Omental fat pad (tissue), 4 donors: ENCODE data around the gene MTMR1. TPM values are rescaled to one million over a fixed set of nuclear protein-coding genes. Genes with fewer than 3 reads are reported as not detected.

Experiments used
- ATAC-seq: fragments of 150-250 bp; one replicate; pipeline ENCODE4 v1.9.1; 2016; ENCODE audit warnings: mild to moderate bottlenecking, moderate library complexity; ENCODE audit not compliant: low FRiP score
- DNase-seq: peaks from one replicate; pipeline ENCODE4 v3.0.0-alpha.2; 2019; ENCODE audit warnings: low spot score
- CTCF ChIP-seq, 3 donors: fragments of 450-650 bp; IDR thresholded peaks; one replicate each; pipeline ENCODE4 v1.5.1; 2016 to 2017; ENCODE audit warnings: antibody characterized with exemption in 3 of 3, mild to moderate bottlenecking in 3 of 3, moderate library complexity in 2 of 3
- total RNA-seq, 4 donors: library from RNA; depleted of rRNA; stranded (reverse); fragments of >200 nt; gene quantifications; one replicate each; pipeline ENCODE4 v1.1.0, GENCODE V29; 2016

MTMR1 gene
- total RNA-seq, 4 donors from 2014 or later: 12.3 to 18.1 (median 14.4) TPM

DNA sequence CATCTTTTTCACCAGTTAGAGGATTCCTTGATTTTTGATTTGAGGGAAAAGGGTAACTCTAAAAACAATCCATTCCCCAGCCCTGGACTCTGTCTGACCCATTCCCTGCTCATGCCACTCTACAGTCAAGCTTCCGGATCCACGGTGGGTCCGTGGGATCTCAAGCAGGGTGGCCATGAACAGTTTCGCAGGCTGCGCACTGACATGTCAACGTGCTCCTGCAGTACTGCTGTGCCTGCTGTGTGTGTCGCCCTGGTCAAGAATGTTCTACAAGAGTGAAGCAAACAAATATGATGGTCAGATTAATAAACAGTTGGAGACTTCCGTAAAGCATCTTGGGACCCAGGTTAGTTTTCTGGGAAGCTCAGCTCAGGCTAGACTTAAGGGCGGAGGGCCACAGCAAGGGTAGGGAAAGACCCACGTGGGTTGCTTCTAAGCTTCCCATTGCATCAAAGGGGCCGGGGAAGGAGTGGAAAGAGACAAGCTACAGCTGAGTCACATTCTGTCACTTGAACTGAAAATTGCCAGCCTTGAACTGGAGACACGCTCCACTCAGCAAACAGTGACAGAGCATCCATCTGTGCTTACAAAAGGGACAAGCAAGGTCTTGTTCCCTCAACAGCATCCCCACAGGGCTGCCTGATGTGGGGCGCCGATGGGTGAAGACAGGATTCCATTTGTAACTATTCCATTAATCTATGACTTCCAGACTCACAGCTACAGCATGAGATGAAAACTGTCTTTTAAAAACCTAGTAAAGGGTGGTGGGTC lies 81.8 kb downstream of the MTMR1 start:
- no peak for TF ChIP-seq CTCF (IDR thresholded peaks at IDR 0.05)
- DNase-seq: no peak
- no peak for ATAC-seq

DNA sequence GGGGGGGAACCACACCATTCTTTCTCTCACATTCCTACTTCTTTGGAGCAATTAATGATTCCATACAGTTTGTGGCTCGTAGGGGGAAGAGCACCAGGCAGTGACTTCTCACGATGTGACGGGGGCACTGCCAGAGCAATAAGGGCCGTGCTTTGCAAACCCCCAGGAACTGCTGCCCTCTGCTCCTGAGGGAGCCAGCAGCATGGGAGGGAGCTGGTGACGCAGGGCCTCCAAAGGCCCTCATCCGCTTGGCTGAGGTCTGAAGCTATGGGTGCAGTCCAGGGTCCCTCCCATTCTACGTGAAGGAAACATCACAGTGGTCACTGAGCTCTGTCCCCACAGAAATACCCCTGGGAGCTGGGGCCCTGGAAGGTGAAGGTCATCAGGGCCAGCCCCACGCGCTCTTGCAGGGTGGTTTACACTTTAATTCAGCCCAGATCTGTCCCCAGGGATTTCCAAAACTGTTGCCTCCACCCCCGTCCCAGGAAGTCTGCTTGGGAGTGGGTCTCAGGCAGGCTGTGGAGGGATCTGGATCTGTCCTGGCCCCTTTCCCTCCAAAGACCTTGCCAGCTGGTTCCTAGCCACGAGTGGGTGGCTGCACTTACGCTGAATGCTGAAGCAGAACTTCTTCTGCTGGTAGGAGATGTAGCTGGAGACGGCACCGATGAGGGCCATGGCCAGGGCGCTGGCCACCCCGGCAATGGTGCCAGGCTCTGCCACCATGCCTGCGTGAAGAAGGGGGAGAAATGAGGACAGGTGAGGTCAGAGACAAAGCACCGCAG lies 82.6 kb downstream of the MTMR1 start:
- ATAC-seq (no peak), DNase-seq (no peak)
- no peak for TF ChIP-seq CTCF (IDR thresholded peaks at IDR 0.05)

GRCh38 chrX:150777328-150777992 lies 84.3 kb downstream of the MTMR1 start:
- no peak for DNase-seq
- ATAC-seq: no peak
- TF ChIP-seq CTCF (IDR thresholded peaks at IDR 0.05): no peak

DNA sequence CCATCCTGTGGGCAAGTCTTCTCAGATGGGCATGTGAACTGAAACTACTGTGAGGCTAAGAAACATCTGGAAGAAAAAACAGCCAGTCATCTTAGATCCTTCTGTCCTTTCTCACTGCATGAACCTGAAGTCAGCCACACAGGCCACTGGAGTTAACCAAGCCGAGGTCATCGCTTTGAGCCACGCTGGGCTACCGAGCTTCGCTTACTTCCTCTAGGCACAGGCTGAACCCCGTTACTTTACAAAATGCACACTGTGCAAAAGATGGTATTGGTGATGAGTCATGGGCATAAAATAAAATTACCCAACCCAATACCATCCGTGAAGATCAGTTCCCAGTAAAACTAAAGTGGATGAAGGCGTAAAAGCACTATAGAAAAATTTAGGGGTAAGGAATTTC lies 86.2 kb downstream of the MTMR1 start:
- ATAC-seq (no peak), DNase-seq (no peak)
- no peak for TF ChIP-seq CTCF (IDR thresholded peaks at IDR 0.05)

- DNase-seq (no peak), ATAC-seq (no peak)
- no peak for TF ChIP-seq CTCF (IDR thresholded peaks at IDR 0.05)
Measured at GRCh38 chrX:150781677-150782076, 88.5 kb downstream of the MTMR1 start.

- no peak for TF ChIP-seq CTCF (IDR thresholded peaks at IDR 0.05)
- ATAC-seq (no peak), DNase-seq (no peak)
Measured at GRCh38 chrX:150790021-150790420, 96.8 kb downstream of the MTMR1 start.
